GM12873 (cell line): ENCODE measurements around the gene SYCE1L.
A peak's percentile ranks its signal among the peaks of the same experiment; 100 is the strongest.

ENCODE experiments used
- TF ChIP-seq, protein P1 (sequence below): IDR thresholded peaks from 2 replicates; pipeline ENCODE4 v1.5.1; 2012; ENCODE audit warnings: low read depth, mild to moderate bottlenecking, moderate library complexity, low read length, control low read depth; ENCODE audit not compliant: insufficient read depth; ENCODE audit errors: missing control alignments

Gene SYCE1L

DNA sequence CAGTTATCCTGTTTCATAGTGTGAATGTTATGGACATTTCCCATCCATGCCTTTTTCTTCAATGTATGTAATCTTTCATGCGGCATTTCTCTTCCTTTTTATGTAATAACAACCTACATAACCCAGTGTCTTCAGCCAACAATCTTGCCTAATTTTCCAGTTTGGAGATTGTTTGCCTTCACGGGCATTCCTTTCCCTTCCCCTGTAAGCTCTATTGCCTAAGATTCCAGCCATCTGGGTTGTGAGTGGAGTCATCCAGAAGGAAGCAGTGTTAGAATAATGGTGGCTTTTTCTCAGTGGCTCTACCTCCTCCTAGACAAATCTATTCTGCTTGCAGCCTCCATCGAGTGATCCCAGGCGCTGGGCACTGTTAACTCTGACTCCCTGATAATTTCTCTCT, 22.3 kb downstream of the SYCE1L start:
- TF ChIP-seq, protein P1, sequence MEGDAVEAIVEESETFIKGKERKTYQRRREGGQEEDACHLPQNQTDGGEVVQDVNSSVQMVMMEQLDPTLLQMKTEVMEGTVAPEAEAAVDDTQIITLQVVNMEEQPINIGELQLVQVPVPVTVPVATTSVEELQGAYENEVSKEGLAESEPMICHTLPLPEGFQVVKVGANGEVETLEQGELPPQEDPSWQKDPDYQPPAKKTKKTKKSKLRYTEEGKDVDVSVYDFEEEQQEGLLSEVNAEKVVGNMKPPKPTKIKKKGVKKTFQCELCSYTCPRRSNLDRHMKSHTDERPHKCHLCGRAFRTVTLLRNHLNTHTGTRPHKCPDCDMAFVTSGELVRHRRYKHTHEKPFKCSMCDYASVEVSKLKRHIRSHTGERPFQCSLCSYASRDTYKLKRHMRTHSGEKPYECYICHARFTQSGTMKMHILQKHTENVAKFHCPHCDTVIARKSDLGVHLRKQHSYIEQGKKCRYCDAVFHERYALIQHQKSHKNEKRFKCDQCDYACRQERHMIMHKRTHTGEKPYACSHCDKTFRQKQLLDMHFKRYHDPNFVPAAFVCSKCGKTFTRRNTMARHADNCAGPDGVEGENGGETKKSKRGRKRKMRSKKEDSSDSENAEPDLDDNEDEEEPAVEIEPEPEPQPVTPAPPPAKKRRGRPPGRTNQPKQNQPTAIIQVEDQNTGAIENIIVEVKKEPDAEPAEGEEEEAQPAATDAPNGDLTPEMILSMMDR: no peak

DNA sequence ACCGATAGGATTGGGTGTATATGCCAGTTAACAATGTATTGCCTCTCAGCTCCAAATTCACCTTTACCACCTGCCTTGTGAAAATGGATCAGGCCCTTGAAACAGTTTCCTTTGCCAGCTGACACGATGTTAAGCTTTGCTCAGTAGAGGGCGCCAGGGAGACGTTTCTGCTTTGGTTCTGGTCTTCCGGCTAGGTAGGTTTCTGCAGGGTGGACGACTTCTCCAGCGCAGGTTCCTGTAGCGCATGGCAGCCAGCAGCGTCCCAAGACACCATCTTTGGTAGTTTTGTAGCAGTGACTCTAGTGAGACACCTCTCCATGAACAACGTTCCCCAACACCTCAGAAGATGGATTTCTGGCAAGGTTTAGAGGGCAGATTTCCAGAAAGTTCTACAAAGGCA, 24.0 kb downstream of the SYCE1L start:
- TF ChIP-seq, protein P1: peak; percentile 62

DNA sequence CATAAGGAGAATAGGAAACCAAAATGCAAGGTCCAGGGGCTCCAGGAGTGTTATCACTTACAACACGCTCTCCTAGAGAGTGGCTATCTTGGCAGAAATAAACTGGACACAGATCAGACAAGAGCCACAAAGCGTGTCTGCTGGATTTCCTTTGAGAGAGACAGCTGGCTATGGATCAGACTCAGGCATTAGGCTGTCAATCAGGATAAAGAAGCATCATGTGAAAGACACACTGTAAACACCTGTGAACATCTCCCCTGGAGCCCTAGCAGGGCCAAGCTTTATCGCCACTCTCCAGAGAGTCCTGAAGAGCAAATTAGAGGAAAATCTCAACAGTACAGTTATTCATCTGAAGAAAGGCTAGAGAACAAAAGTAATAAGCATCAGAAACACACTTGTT, 26.0 kb downstream of the SYCE1L start:
- TF ChIP-seq, protein P1: no peak

DNA sequence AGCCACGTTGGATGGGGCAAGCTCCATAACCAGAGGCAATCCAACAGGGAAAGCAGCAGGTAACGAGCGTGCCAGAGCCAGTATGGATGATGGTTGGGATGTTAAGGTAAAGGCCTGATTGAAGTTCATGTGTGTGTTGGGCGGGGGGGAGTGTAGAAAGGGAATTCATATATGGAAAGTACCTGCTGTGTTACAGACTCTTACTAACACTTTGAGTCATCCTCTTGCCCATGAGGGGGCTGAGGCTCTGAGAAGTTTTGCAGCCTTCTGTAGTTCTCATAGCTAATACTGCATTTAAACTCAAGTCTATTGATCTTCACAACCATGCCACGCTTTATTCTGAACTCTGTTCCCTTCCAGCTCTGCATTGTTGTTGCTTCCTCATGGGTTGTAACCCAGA, 28.5 kb downstream of the SYCE1L start:
- TF ChIP-seq, protein P1: no peak

DNA sequence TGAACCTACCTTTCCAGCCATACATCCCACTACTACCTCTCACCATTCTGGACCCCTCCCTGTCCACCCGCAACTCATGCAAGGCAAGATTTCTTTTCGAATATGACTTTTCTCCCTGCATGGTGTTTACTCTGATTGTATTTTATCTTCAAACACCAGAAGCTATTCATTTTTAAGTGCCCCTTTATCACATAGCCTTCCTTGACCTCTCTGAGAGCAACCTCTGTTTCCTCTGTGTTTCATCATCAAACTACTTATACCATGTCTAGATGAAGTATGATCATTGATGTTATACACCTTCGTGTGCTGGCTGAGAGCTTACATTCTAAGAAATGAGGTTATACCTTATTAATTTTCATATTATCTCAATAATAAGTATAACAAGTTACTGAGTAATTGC, 31.8 kb downstream of the SYCE1L start:
- TF ChIP-seq, protein P1: no peak

DNA sequence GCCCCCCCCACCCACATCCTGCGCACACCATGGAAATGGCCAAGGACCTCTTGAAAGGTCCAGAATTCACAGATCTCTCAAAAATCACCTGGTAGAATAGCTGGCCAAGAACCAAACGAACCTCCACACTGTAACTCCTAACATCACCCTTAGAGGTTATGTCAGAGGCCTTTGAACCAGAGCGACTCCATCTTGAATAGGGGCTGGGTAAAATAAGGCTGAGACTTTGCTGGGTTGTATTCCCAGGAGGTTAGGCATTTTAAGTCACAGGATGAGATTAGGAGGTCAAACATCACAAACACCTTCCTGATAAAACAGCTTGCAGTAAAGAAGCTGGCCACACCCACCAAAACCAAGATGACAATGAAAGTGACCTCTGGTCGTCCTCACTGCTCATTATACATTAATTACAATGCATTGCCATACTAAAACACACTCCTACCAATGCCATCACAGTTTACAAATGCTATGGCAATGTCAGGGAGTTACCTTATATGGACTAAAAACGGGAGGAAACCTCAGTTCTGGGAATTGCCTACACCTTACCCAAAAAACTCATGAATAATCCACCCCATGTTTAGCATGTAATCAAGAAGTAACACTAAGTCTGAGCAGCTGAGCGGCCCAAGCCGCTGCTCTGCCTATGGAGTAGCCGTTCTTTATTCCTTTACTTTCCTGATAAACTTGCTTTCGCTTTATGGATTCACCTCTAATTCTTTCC, 34.8 kb downstream of the SYCE1L start:
- TF ChIP-seq, protein P1: no peak

DNA sequence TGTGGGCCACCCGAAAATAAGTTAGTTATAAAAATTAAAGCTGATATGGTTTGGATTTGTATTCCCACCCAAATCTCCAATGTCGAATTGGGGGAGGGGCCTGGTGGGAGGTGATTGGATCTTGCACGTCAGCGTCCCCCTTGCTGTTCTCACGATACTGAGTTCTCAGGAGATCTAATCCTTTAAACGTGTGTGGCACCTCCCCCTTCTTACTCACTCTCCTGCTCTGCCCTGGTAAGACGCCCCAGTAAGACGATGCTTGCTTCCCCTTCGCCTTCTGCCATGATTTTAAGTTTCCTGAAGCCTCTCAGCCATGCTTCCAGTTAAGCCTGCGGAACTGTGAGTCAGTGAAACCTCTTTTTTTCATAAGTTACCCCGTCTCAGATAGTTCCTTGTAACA, 35.4 kb downstream of the SYCE1L start:
- TF ChIP-seq, protein P1: no peak
